Panc1 (cell line): Measurements from ENCODE around the gene MEOX2.

ENCODE experiments used
- CTCF ChIP-seq: fragments of 450-650 bp; IDR thresholded peaks from 2 replicates; pipeline ENCODE4 v1.5.1; 2017; ENCODE audit warnings: mild to moderate bottlenecking
- POLR2AphosphoS5 ChIP-seq: IDR thresholded peaks from 2 replicates; pipeline ENCODE4 v1.6.1; 2012; ENCODE audit warnings: mild to moderate bottlenecking, low read depth, low read length, moderate library complexity

- TF ChIP-seq CTCF, result no peak
- TF ChIP-seq POLR2AphosphoS5, result no peak
Observed at GRCh38 chr7:15669443-15670090, 16.9 kb downstream of the MEOX2 start.
